HEK293 (cell line): ENCODE results near the gene LCORL.

ENCODE experiments used
- CTCF ChIP-seq: fragments of 450-650 bp; formaldehyde crosslinking; IDR thresholded peaks from 2 replicates; pipeline ENCODE4 v1.5.1; 2016; ENCODE audit warnings: missing biosample characterization, missing genetic modification characterization
- ZNF114 ChIP-seq: fragments of 450-650 bp; formaldehyde crosslinking; IDR thresholded peaks from 2 replicates; pipeline ENCODE4 v1.5.0; 2017; ENCODE audit warnings: missing biosample characterization, missing genetic modification characterization
- ZNF292 ChIP-seq: fragments of 450-650 bp; formaldehyde crosslinking; IDR thresholded peaks from 2 replicates; pipeline ENCODE4 v1.5.1; 2016; ENCODE audit warnings: low read depth, missing biosample characterization, missing genetic modification characterization, borderline replicate concordance
- ZNF416 ChIP-seq: fragments of 450-650 bp; formaldehyde crosslinking; IDR thresholded peaks from 2 replicates; pipeline ENCODE4 v1.5.1; 2016; ENCODE audit warnings: missing biosample characterization, missing genetic modification characterization

GRCh38 chr4:18042012-18042411, 20.5 kb upstream of the LCORL start:
- no peak for TF ChIP-seq ZNF292 (tag by site-specific recombination)
- TF ChIP-seq ZNF416: no peak
- no peak for TF ChIP-seq CTCF (tag by site-specific recombination)
- no peak for TF ChIP-seq ZNF114 (tag by site-specific recombination)
